ENCODE results near the gene RFTN2.

RFTN2 gene

DNA sequence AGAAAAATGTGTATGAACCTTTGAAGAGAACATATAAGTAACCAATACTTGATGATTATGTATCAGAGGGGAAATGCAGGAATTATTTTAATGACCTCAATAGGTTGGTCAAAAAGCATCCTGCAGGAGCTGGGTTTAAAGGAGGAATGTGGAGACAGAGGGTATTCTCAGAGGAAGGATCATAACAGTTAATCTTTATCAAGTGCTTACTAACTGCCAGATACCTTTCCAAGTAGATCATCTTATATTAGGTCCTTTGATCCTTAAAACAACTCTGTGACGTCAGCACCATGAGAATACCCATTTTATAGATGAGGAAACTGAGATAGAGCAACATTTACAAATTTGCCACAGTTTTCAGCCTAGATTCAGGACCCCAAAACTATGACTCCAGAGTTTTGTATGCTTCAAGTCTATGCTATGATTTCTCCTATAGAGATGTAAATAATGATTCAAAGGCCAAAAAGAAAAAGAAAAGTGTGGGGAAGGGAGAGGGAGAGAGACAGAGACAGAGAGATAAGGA is 3.0 kb downstream of the RFTN2 start:
- H3K4me3 ChIP-seq (ENCODE audit: low read length): no peak overlapping the region
- DNase-seq (ENCODE audit: low read depth): no peak
- TF ChIP-seq CTCF (conservative IDR thresholded peaks at IDR 0.05; ENCODE audit: low read length): no peak

DNA sequence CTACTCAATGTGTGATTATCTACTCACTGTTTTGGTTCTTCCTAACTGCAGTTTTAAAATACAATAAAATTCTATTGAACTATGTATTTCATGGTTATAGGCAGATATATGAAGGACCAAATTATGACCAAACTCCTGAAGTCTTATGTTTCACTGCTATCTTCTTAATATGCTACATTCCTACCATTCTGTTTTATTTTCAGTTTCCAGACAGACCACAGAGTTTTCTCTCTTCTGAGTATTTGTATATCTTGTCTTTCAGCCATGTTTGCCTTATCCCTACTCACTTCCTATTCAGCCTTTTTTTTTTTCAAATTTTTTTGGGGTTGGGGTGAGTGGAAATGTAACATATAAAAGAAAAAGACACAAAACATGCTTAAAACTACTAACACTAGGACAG is 6.3 kb downstream of the RFTN2 start:
- H3K4me3 ChIP-seq (ENCODE audit: low read length): no peak overlapping the region
- DNase-seq (ENCODE audit: low read depth): no peak
- no peak for TF ChIP-seq CTCF (conservative IDR thresholded peaks at IDR 0.05; ENCODE audit: low read length)

GRCh38 chr2:197668296-197668695 is 7.1 kb downstream of the RFTN2 start:
- no peak for TF ChIP-seq CTCF (conservative IDR thresholded peaks at IDR 0.05; ENCODE audit: low read length)
- H3K4me3 ChIP-seq (ENCODE audit: low read length): no peak overlapping the region
- DNase-seq (ENCODE audit: low read depth): no peak

GRCh38 chr2:197666277-197666676 is 9.1 kb downstream of the RFTN2 start:
- no peak for DNase-seq (ENCODE audit: low read depth)
- no peak overlapping the region for H3K4me3 ChIP-seq (ENCODE audit: low read length)
- TF ChIP-seq CTCF (conservative IDR thresholded peaks at IDR 0.05; ENCODE audit: low read length): no peak

DNA sequence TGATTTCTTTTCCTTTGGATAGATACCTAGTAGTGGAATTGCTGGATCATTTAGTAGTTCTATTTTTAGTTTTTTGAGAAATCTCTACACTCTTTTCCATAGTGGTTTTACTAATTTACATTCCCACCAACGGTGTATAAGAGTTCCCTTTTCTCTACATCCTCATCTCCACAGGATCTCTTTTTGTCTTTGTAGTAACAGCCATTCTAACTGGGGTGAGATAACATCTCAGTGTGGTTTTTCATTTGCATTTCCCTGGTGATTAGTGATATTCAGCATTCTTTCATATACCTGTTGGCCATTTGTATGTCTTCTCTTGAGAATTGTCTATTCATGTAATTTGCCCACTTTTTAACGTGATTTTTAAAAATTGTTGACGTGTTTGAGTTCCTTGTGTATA is 13.8 kb downstream of the RFTN2 start:
- no peak for DNase-seq (ENCODE audit: low read depth)
- H3K4me3 ChIP-seq (ENCODE audit: low read length): no peak overlapping the region
- no peak for TF ChIP-seq CTCF (conservative IDR thresholded peaks at IDR 0.05; ENCODE audit: low read length)

- H3K4me3 ChIP-seq (ENCODE audit: low read length): no peak overlapping the region
- DNase-seq (ENCODE audit: low read depth): no peak
- no peak for TF ChIP-seq CTCF (conservative IDR thresholded peaks at IDR 0.05; ENCODE audit: low read length)
Observed at GRCh38 chr2:197657562-197657961, 17.8 kb downstream of the RFTN2 start.

- DNase-seq (ENCODE audit: low read depth): peak; percentile 40
- no peak overlapping the region for H3K4me3 ChIP-seq (ENCODE audit: low read length)
- TF ChIP-seq CTCF (conservative IDR thresholded peaks at IDR 0.05; ENCODE audit: low read length): no peak
Observed at GRCh38 chr2:197647961-197648690, 27.3 kb downstream of the RFTN2 start.

All from AG10803 (cell line).